ENCODE measurements around the gene KCNAB2.

The KCNAB2 gene

DNA sequence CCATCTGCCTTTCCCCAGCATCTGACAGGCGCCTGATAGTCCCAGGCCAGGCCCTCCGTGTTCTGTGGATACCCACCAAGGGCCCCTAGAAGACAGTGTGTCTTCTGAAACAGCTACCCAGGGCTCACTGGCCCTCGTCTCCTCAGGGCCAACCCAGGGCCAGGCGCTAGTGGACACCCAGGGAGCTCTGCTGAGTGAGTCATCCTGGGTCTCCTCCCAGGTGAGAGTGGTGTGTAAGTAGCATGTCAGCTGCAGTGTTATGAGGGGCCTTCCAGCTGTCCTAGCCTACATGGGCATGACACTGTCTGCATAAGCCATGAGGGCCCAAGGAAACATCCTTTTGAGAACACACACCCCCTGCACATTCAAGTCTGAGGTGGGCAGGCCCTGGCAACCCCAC, 97.7 kb downstream of the KCNAB2 start:
- no peak for DNase-seq (ENCODE audit: insufficient read length, low spot score)
- FAIRE-seq: no peak

DNA sequence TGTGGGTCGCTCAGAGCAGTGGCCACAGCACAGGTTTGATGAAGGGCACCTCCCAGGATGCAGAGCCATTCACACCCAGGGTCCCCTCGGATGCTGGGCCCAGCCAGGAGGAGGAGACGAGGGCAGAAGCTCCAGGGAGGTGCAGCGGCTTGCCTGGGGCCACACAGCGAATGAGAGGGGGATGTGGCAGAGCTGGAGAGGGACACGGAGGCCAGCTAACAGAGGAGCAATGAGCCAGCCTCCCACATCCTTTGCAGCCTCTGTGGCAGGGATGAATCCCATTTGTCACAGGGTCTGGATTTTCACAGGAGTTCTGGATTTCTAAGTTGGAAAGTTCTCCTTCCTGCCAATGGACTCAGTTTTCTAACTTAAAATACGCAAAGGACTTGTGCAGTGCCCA, 98.5 kb downstream of the KCNAB2 start:
- DNase-seq (ENCODE audit: insufficient read length, low spot score) (no peak), FAIRE-seq (no peak)

DNA sequence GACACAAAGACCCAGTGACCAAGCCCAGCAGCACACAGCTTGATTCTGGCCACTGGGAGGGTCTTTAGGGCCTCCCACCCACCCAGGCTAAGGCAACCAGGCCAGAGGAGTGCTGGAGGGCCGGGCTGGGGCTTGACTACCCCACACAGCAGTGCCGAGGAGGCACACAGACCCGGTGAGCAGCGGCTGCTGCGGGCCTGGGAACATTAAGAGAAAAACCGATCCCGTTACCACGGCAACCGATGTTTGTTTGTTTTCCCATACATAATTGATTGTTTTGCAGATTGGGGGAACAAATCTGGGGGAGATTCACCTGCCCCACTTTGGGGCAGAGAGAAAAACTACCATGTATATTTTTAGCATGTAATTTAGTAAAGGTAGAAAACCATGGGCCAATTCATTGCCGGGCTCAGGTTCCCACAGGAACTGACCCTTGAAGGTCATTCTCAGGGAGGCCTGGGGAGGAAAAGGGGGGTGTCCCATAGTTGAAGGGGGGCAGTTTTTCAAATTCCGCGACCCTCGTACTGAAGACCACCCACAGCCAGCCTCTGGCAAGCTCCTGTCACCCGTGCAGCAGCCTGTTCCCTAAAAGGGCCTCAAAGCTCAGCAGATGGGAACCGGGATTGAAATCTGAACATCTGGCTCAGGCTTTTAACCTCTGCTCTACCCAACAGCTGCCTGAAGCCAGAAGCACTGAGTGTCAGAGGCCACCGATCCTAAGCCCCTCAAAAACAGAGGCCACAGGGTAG, 99.1 kb downstream of the KCNAB2 start:
- DNase-seq (ENCODE audit: insufficient read length, low spot score): no peak
- no peak for FAIRE-seq

DNA sequence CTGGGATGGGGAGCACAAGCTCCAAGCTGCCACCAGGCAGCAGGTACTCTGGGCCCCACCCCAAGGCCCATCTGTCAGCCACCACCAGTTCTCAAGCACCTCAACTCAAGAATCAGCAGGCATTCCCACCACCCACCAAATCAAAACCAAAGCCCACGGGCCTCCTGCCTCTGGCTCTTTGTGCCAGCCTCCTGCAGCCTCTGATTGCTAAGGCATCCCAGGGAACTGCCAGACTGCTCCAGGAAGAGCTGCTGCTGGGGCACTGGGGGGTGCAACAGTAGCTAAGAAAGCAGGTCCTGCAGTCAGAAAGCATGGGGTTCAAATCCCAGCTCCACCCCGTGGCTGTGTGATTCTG, 99.7 kb downstream of the KCNAB2 start:
- no peak for DNase-seq (ENCODE audit: insufficient read length, low spot score)
- no peak for FAIRE-seq

DNA sequence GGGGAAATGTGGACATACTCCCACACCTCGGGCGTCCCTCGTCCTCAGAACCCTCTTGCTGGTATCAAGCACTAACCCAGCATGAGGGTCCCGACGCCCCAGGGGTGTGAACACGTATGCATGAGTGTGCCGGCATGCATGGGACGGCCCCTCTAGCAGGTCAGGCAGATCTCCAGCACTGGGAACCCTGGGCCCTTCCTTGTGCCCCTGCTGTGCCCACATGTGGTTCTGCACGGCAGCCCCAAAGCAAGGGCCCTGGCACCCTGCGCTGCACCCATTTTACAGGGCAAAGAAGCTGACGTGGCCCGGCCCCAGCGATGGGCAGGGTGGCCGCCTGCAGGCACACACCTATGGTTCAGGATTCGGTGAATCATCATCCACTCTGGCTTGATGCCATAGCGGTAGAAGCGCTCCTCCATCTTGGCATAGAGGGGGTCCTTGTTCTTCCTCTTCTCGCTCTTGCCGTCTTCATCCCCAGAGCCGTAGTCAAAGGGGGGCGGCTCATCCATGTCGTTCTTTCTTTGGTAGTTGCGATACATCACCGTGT, 100.2 kb downstream of the KCNAB2 start:
- no peak for DNase-seq (ENCODE audit: insufficient read length, low spot score)
- FAIRE-seq: no peak

DNA sequence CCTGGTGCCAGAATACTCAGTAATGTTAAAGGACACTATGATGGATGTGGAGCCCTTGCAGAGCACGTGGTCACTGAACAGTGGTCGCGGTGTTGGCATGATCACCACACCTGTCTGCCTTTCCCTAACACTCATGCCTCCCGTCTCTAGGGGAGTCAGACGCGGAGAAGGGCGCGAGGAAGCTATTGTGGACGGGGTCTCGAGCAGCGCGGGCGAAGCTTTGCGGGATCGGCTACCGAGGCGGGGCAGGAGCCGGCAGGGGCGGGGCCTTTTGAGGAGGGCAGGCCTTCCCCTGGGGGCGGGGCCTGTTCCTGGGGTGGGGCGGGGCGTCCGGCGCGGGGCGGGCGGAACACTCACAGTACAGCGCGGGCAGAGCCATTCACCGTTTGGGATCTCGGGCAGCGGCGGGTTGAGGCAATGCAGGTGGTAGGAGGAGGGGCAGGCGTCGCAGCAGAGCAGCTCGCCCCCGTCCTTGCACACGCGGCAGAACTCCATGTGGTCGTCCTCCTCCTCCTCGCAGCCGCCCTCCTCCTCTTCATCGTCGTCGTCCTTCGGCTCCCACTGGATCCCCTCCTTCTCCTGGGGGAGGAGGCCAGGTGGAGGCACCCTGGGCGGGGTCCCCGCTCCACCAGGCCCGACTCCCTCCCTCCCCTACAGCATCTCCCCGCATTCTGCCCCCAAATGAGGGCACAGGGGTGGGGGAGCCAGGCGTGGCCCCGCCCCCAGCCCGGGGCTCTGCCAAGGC, 103.0 kb downstream of the KCNAB2 start:
- no peak for FAIRE-seq
- no peak for DNase-seq (ENCODE audit: insufficient read length, low spot score)

DNA sequence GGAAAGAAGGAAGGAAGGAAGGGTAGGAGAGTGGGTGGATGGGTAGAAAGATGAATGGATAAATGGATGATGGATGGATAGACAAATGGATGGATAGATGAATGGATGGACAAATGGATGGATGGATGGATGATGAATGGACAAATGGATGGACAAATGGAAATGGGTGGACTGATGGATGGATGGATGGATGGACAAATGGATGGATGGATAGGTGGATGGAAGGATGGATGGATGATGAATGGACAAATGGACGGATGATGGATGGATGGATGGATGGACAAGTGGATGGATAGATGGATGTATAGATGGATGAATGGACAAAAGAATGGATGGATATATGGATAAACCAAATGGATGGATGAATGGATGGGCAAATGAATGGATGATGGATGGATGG, 103.9 kb downstream of the KCNAB2 start:
- no peak for FAIRE-seq
- no peak for DNase-seq (ENCODE audit: insufficient read length, low spot score)

DNA sequence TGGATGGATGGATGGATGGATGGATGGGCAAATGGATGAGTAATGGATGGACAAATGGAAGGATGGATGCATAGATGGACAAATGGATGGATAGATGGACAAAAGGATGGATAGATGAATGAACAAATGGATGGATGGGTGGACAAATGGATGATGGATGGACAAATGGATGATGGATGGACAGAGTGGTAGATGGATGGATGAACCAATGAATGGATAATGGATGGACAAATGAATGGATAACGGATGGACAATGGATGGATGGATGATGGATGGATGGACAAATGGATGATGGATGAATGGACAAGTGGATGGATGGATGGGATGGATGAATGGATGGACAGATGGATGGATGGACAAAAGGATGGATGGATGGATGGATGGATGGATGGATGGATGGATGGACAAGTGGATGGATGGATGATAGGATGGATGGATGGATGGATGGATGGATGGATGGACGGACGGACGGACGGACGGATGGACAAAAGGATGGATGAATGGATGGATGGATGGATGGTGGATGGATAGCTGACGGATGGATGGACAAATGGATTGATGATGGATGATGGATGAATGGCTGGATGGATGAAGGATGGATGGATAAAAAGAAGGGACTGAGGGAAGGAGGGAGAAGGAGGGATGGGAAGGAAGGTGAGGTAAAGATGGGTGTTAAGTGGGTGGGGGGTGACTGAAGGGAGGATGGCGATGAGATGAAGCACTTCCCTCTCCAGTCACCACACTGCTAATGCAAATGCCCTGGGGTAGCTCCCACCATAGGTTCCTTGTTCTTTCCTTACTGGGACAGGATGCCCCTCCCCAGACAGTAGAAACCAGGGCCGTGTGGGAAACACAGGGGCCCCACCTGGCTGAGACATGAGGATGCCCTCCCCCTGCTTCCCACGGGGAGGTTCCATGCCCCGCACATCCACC, 104.6 kb downstream of the KCNAB2 start:
- DNase-seq (ENCODE audit: insufficient read length, low spot score): no peak
- peak; percentile 52 for FAIRE-seq

Measured in HTR-8/SVneo (cell line).